H7 (cell line): Measurements from ENCODE around the gene GTF2IRD1. TPM values are rescaled to one million over a fixed set of nuclear protein-coding genes. Genes with fewer than 3 reads are reported as not detected.

ENCODE experiments used
- DNase-seq: peaks from one replicate; pipeline ENCODE4 v3.0.0; 2012
- H3K27me3 ChIP-seq: 2 replicates; pipeline ENCODE4 v1.6.0; 2011; ENCODE audit warnings: mild to moderate bottlenecking, low read length; ENCODE audit not compliant: control insufficient read depth, insufficient read depth
- H3K36me3 ChIP-seq: replicated peaks from 2 replicates; pipeline ENCODE4 v1.5.1; 2011; ENCODE audit warnings: low read length; ENCODE audit not compliant: control insufficient read depth, insufficient read depth
- H3K4me3 ChIP-seq: 2 replicates; pipeline ENCODE4 v1.5.1; 2011; ENCODE audit warnings: low read depth, mild to moderate bottlenecking, control low read depth, low read length, moderate library complexity; ENCODE audit not compliant: insufficient read depth
- total RNA-seq: library from RNA; depleted of rRNA; stranded (reverse); fragments of >200 nt; shearing (Covaris generic); gene quantifications from 2 replicates; pipeline ENCODE4 v1.2.3, GENCODE V29; 2014

GTF2IRD1 gene
- total RNA-seq, 1 experiment from 2014 or later, result 19.6 TPM

DNA sequence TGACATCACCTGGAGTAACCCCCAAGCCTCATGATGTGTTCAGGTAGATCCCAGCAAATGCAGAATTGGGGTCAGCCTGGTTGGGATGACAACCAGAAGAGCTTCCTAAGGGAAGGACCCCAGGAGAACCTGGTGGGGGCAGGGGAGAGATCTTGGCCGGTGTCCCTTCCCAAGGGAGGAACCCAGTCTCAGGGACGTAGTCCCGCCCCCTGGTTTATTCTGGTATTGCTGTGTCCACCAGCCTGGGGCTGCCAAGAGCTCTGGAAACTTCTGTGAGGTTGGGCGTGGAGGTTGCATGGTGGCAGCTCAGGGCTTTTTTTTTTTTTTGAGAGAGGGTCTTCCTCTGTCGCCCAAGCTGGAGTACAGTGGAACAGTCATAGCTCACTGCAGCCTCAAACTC is 19.4 kb downstream of the GTF2IRD1 start:
- DNase-seq, result peak; percentile 62
- Histone ChIP-seq H3K27me3 (no peaks in the 10 kb centered on the region), H3K36me3 (no peaks in the 10 kb centered on the region), H3K4me3 (no peak overlapping the region)

DNA sequence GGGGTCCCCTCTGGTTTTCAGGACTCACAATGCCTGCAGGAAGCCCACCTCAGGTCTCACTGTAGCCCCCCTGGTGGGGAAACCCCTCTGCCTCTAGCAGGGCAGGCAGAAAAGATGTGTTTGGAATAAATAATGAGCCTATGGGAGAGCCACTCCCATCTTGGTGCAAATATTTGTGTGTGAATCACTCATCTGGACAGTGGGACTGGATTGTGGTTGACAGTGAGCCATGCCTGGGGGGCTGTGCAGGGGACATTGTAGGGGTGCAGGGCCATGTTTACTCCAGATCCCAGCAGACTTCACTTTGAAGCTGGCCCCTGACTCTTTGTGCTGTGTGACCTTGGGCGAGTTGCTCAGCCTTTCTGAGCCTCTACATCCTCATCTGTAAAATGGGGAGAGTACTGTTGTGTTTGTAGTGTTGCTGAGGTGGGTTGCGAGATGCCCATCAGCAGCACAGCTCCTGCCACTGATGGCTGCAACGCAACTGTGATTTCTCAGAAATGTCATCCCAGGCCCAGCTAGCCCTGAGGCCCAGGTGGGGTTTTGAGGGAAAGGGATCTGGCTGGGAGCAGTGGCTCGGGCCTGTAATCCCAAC is 20.7 kb downstream of the GTF2IRD1 start:
- Histone ChIP-seq H3K27me3 (no peaks in the 10 kb centered on the region), H3K36me3 (no peaks in the 10 kb centered on the region), H3K4me3 (no peak overlapping the region)
- no peak for DNase-seq

DNA sequence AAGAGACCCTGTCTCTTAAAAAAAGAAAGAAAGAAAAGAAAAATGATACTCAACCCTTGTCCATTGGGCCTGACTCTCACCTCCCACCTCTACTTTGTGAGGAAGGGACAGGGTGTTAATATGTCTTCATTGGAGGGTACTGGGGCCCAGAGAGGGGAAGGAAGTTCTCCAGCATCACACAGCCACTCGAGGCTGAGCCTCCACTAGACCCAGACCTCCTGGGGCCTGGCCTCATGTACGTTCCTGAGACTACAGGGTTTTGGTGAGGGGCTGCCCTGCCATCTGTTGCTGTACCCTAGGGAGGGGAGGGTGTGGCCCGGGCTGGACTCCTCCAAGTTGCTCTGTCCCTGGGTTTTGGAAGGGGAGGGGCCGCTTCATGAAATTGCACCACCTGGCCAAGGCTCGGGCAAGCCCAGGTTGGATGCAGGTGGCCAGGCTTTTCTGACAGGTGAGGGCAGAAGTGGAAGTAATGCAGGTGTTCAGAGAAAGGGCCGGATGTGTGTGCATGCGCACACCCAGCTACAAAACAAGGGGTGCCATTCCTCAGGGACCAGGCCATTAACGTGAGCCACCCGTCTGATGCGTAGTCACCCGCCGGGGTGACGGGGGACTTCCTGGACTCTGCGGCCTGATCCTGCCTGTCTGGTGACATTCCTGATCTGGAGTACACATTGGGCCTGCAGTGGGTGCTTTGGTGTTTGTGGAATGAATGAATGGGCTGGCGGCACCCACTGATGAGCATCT is 21.7 kb downstream of the GTF2IRD1 start:
- peak; percentile 51 for DNase-seq
- Histone ChIP-seq H3K4me3 (no peak overlapping the region), H3K36me3 (no peaks in the 10 kb centered on the region), H3K27me3 (no peaks in the 10 kb centered on the region)

DNA sequence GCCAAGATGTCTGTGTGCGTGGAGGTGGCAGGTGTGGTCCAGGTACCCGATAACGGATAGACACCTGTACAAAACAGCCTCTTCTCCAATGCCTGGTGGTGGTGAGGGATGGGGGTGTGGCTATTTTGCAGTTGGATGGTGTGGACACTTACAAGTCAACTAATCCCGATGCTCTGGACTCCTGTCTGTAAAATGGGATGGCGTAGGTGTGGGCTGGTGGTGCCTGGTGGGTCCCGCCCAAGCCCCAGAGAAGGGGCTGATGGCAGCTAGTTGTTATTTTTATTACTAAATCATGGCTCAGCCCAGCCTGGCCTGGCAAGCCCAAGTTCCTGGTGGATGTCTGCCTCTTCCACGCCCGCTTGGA is 22.3 kb downstream of the GTF2IRD1 start:
- no peak for DNase-seq
- Histone ChIP-seq H3K4me3 (no peak overlapping the region), H3K27me3 (no peaks in the 10 kb centered on the region), H3K36me3 (no peaks in the 10 kb centered on the region)

DNA sequence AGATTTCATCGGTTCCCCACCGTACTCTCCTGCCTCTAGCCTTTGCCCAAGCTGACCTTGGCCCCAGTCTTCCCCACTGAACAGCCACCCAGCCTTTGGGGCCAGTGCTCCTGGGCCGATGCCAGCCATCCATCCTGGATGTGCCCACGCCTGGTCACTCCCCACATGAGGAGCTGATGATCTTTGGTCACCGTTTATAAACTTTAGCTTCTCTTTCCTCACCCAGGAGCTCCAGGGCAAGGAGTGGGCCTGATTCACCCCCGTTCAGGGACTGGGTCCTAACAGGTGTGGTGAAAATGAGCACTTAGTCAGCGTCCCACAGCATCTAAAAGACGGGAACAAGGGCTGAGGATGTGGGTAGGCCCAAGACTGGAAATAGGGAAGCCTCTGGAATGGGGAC is 22.9 kb downstream of the GTF2IRD1 start:
- no peaks in the 10 kb centered on the region for H3K36me3 ChIP-seq
- no peaks in the 10 kb centered on the region for H3K27me3 ChIP-seq
- no peak for DNase-seq
- no peak overlapping the region for H3K4me3 ChIP-seq

DNA sequence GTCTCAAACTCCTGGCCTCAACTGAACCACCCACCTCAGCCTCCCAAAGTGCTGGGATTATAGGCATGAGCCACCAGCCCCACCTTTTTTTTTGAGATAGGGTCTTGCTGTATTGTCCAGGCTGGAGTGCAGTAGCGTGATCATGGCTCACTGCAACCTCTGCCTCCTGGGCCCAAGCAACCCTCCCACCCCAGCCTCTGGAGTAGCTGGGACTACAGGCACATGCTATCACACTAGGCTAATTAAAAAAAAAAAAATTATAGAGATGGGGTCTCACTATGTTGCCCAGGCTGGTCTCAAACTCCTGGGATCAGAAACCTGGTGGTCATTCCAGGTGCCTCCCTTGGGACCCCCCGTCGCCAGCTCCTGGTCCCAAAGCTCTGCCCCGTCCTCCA is 25.0 kb downstream of the GTF2IRD1 start:
- Histone ChIP-seq H3K4me3 (no peak overlapping the region), H3K36me3 (no peaks in the 10 kb centered on the region), H3K27me3 (no peaks in the 10 kb centered on the region)
- no peak for DNase-seq

DNA sequence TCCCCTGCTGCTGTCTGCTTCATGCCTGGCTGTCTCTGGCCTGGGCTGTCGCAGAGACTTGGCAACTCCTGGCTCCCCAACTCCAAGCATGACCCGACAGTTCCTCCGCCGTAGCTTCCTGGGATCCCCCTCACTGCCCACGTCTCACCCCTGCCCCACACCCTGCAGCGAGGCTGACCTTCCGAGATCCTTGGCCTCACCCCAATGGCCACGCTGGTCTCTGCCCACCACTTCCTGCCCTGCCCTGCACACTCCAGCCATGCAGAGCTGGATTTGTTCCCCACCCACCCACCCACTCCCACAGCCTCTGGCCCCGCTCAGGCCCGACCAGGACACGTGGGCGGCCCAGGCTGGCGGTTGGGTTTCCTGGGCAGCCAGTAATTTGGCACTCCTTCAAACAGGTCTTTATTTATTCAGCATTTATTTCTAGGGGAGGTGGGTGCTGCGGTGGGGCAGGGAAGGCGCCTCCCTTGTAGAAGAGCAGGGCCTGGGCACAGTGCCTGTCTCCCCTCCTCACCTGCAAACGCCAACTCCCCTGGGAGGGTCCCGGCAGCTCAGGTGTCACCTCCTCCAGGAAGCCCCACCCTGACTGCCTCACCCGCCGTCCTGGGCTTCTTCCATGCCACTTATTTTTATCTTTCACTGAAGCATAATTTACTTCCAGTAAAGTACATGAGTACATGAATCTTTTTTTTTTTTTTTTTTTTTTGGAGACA is 25.5 kb downstream of the GTF2IRD1 start:
- no peaks in the 10 kb centered on the region for H3K27me3 ChIP-seq
- no peak overlapping the region for H3K4me3 ChIP-seq
- DNase-seq, result peak; percentile 68
- H3K36me3 ChIP-seq, result no peaks in the 10 kb centered on the region

DNA sequence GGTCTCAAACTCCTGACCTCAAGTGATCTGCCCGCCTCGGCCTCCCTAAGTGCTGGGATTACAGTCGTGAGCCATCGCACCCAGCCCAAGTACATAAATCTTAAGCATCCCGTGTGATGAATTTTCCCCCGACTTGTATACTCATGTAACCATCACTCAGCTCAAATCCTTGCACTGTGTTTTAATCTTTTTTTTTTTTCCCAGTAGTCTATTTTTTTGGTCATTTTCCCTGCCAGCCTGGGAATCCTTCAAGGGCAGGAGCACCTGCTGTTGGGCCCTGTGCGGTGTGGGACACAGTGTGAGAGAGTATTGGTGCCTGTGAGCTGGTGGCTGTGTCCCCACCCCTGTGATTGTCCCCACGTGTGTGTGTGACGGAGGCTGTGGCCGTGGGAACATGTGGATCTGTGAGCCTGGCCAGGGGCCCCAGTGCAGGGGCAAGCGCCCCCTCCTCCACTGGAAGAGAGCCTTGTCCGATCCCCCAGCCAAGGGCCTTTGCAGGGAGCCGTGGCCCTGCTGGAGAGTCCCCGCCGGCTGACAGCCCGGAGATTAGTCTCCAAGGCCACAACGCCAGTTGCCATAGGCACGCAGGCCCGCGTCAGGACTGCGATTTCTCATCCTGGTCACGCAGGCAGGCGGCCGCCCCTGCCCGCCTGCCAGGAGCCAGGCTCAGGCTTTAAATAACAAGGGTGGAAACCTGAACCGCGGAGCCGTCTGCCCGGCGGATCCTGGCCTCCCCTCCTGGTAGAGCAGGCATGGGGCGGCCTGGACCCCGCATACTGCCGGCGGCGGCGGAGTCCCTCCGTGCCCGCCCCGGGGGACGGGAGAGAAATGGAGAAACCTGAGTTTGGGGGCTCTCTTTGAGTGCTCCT is 26.5 kb downstream of the GTF2IRD1 start:
- no peaks in the 10 kb centered on the region for H3K27me3 ChIP-seq
- no peak overlapping the region for H3K4me3 ChIP-seq
- no peaks in the 10 kb centered on the region for H3K36me3 ChIP-seq
- peak; percentile 94 for DNase-seq

DNA sequence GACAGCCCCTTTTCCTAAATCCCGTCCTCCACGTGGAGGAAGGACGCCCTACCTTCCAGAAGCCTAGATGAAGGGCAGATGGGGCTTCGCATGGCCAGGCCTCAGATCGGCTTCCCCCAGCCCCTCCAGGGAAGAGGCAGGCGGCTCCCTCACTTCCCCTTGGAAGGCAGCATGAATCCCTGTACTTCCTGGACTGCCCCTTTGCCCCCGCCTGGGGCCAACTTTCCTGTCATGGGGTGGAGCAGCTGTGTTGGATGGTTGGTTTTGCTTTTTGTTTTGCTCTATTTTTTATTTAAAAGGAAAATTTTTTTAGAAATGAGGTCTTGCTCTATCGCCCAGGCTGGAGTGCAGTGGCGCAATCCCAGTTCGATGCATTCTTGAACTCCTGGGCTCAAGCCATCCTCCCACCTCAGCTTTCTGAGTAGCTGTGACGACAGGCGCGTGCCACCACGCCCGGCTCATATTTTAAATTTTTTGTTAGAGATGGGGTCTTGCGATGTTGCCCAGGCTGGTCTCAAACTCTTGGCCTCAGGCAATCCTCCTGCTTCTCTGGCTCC is 27.2 kb downstream of the GTF2IRD1 start:
- no peak for DNase-seq
- Histone ChIP-seq H3K27me3 (no peaks in the 10 kb centered on the region), H3K4me3 (no peak overlapping the region), H3K36me3 (no peaks in the 10 kb centered on the region)

DNA sequence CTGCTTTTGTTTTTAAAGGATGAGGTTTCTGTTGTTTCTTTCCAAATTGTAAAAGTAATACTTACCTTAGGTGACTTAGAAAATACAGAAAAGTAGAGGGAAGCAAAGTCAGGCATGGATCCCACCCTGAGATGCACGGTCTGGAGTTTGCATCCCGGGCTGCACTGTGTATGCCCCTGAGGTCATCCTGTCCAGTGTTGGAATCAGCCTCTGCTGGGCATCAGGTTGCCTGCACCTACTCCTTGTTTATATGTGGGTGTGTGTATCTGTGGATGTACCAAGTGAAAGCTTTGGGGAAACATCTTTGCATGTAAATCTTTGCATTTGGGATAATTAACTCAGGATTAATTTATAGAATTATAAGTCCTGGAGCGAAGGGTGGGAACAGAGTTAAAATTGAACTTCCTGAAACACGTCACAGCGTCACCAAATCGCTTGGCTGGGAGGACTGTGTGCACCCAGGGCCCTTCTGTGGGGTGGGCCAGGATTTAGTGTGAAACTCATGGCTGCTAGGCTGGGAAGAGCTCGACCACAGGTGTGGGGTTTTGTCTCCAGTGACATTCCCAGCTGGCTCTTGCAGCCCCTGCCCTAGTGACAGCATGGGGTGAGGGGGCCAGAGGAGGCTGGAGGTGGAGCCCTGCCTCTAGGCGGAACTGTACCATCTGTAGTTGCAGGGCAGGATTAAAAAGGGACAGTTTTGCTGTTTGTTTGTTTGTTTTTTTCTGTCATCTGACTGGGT is 27.9 kb downstream of the GTF2IRD1 start:
- Histone ChIP-seq H3K36me3 (no peaks in the 10 kb centered on the region), H3K27me3 (no peaks in the 10 kb centered on the region), H3K4me3 (no peak overlapping the region)
- peak; percentile 49 for DNase-seq

DNA sequence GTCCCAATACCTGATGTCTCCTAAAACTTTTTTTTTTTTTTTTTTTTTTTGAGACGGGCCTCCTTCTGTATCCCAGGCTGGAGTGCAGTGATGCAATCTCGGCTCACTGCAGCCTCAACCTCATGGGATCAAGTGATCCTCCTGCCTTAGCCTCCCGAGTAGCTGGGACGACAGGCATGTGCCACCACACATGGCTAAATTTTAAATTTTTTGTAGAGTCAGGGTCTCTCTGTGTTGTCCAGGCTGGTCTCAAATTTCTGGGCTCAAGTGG is 28.4 kb downstream of the GTF2IRD1 start:
- H3K36me3 ChIP-seq, result no peaks in the 10 kb centered on the region
- DNase-seq, result no peak

DNA sequence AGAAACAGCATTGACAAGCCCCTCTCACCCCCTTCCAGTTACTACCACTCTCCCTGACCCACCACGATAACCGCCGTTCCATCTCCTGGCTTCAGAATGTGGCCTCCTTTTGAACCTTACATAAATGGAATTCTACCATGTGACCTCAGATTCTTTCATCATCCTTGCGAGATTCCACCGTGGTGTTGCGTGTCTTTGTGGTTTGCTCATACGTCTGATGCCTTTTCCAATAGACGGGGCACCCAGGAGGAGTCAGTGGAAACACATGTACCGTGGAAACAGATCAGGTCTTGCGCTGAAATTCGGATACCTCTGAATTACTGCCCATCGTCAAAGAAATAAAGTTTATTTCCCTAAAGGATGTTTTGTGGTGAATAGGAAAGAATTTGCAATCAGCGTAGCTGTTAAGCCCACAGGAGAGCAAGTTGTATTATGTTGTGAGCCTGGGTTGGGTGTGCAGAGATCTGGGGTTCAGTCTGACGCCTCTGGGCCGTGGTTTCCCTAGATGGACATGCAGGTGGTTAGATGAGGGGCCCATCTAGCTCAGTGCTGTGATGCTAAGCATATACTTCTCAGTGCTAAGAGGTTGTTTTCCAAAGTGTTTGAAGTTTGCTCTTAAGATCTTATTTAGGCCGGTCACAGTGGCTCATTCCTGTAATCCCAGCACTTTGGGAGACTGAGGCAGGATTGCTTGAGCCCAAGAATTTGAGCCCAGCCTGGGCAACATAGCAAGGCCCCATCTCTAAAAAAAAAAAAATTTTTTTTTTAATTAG is 29.1 kb downstream of the GTF2IRD1 start:
- no peak for DNase-seq

More for the DNA sequence above, 28.4 kb downstream of the GTF2IRD1 start:
- Histone ChIP-seq H3K27me3 (no peaks in the 10 kb centered on the region), H3K4me3 (no peak overlapping the region)

More for the DNA sequence above, 29.1 kb downstream of the GTF2IRD1 start:
- no peaks in the 10 kb centered on the region for H3K27me3 ChIP-seq
- no peak overlapping the region for H3K4me3 ChIP-seq
- no peaks in the 10 kb centered on the region for H3K36me3 ChIP-seq
